ENCODE measurements around the gene SLIT3. TPM values are rescaled to one million over a fixed set of nuclear protein-coding genes. Genes with fewer than 3 reads are reported as not detected.

SLIT3 gene
- total and polyA plus RNA-seq, 2 donors (not counting 3 experiments of a cell fraction or from before 2014, with no cell fraction given) = 0.90 to 1.0 TPM

GRCh38 chr5:168734119-168734518, 566.8 kb downstream of the SLIT3 start:
- Histone ChIP-seq H3K79me2 (ENCODE audit: control insufficient read depth, insufficient read depth, low read length) (no peaks in the 10 kb centered on the region), H3K36me3 (ENCODE audit: control insufficient read depth in 2 of 2, extremely low read depth in 1 of 2, insufficient read depth in 2 of 2, low read length in 2 of 2) (no peaks in the 10 kb centered on the region), H2AFZ (ENCODE audit: low read depth, low read length) (no peak overlapping the region), H3K27me3 (ENCODE audit: control insufficient read depth in 2 of 2, insufficient read depth in 2 of 2, low read length in 2 of 2) (no peaks in the 10 kb centered on the region), H3K4me1 (ENCODE audit: control insufficient read depth, extremely low read depth, insufficient read depth, low read length) (no peaks in the 10 kb centered on the region), H4K20me1 (replicated peaks; ENCODE audit: control insufficient read depth, extremely low read depth, insufficient read depth, low read length) (no peaks in the 10 kb centered on the region), H3K9me1 (replicated peaks; ENCODE audit: control insufficient read depth, extremely low read depth, insufficient read depth, low read length) (no peaks in the 10 kb centered on the region), H3K4me2 (ENCODE audit: insufficient read depth, low read length) (no peak overlapping the region), H3K9me3 (replicated peaks; ENCODE audit: control insufficient read depth, insufficient read depth, low read length) (no peaks in the 10 kb centered on the region), H3K27ac (ENCODE audit: insufficient read depth, low read depth, low read length) (no peak overlapping the region), H3K9ac (replicated peaks; ENCODE audit: extremely low read depth, insufficient read depth, low read length) (no peak overlapping the region), H3K4me3 (replicated peaks in 1 of 3; ENCODE audit: insufficient read depth in 1 of 3, low read depth in 1 of 3, low read length in 3 of 3) (no peak overlapping the region)
- POLR2A ChIA-PET = no interaction called here
- FAIRE-seq = no peak
- no TSS peak for BruUV-seq (replicated peaks)
- TF ChIP-seq MAX (IDR thresholded peaks at IDR 0.05; ENCODE audit: insufficient read depth, insufficient read length) (no peak), EZH2 (IDR thresholded peaks at IDR 0.05; ENCODE audit: borderline replicate concordance, low read depth, low read length, severe bottlenecking) (no peak), MYC (IDR thresholded peaks at IDR 0.05; ENCODE audit: low read depth, low read length) (no peak), FOS (IDR thresholded peaks at IDR 0.05; ENCODE audit: borderline replicate concordance, insufficient read depth, low read length) (no peak), CTCF (IDR thresholded peaks at IDR 0.05; ENCODE audit: extremely low read depth in 1 of 2, insufficient read depth in 1 of 2, low read depth in 1 of 2, low read length in 2 of 2) (no peak), JUN (IDR thresholded peaks at IDR 0.05; ENCODE audit: borderline replicate concordance, insufficient read depth, insufficient read length, low read depth) (no peak)
- no peak for DNase-seq (ENCODE audit: low read depth, low spot score)
- CTCF ChIA-PET = no interaction called here
- dilution Hi-C loops (cut with MboI; ENCODE audit: extremely low pct_ligation_motif_present, low sequenced_read_pairs) (no loop called here), intact Hi-C loops (cut with micrococcal nuclease) (no loop called here)
